GM18498 (cell line): ENCODE results near the gene RTBDN.
"Not testable (repeated sequence)": the region's sequence is repeated elsewhere in the genome, so short reads cannot be mapped to it uniquely, and the experiment has no call there.

Experiments
- ATAC-seq: cut with Tn5 transposase; IDR thresholded peaks from one replicate; pipeline ENCODE4 v1.9.1; 2021; ENCODE audit warnings: mild to moderate bottlenecking, moderate library complexity; ENCODE audit not compliant: unreplicated experiment

RTBDN gene

GRCh38 chr19:12858041-12858928 is 23.9 kb upstream of the RTBDN start:
- ATAC-seq: no peak

- ATAC-seq: no peak
Measured at GRCh38 chr19:12856653-12857052, 22.3 kb upstream of the RTBDN start.

DNA sequence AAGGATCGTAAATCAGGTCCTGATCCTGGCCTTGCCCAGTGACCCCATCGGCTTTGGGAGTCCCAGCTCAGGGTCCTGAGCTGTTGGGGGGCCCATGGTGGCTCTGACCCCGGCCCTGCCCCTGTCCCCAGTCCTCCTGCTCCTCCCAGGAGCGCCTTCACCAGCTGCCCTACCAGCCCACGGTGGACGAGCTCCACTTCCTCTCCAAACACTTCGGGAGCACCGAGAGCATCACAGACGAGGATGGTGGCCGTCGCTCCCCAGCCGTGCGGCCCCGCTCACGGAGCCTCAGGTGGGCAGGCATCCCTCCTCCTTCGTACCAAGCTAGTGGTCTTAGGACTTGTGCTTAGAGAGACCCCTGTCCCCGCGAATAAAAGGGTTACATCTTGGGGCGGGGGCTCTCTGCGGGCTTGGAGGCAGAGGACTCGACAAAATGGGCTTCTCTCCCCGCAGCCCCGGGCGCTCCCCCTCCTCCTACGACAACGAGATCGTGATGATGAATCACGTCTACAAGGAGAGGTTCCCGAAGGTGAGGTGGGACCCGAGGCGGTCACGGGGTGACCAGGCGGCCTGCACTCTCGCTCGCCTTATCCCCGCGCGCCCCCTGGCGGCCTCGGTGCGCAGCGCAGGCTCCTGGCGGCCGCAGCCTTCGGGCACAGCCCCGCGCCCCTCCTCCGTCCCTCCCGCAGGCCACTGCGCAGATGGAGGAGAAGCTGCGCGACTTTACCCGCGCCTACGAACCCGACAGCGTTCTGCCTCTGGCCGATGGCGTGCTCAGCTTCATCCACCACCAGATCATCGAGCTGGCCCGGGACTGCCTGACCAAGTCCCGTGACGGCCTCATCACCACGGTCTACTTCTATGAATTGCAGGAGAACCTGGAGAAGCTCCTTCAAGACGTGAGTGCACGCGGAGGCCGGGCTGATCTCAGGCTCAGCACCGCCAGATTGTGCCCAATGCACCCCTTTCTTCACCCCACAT is 13.1 kb upstream of the RTBDN start:
- peak; percentile 69 for ATAC-seq

DNA sequence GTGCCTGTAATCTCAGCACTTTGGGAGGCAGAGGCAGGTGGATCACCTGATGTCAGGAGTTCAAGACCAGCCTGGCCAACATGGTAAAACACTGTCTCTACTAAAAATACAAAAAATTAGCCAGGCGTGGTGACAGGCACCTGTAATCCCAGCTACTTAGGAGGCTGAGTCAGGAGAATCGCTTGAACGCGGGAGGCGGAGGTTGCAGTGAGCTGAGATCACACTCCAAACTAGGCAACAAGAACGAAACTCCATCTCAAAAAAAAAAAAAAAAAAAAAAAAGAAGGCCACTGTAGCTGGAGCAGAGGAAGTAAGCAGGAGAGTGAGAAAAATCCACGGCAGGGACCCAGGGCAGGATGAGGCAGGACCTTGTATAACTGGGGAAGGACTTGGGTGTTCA is 12.2 kb upstream of the RTBDN start:
- ATAC-seq: not testable (repeated sequence)

DNA sequence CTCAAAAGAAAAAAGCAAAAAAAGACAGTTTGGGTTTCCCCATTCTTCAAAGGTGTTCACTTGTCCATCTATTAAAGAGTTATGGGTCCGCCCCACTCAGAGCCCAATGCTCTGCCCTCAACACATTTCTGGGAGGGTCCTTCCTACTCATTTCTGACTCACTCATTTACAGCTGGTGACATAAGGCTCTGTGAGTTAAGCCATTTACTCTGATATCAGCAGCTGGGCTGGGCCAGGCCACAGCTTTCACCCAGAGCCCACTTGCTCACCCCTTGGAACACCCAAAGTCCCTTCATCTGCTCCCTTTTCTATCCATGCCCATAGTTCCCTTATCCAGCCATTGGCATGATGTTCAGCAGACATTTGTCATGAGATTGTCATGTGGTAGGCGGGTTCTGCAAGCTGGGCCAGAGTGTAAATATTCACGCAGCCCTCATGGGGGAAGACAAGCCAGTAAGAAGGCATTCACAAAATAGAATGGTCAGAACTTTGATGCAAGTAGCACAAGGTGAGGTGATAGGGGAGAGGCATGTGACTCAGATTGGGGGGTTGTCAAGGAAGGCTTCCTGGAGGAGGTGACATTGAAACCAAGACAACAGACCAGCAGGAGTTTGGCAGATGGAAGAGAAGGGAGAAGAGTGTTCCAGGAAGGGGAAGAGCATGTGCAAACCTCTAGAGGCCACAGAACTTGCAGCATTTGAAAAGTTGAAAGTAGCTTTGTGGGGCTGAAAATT is 9.8 kb upstream of the RTBDN start:
- ATAC-seq: no peak

DNA sequence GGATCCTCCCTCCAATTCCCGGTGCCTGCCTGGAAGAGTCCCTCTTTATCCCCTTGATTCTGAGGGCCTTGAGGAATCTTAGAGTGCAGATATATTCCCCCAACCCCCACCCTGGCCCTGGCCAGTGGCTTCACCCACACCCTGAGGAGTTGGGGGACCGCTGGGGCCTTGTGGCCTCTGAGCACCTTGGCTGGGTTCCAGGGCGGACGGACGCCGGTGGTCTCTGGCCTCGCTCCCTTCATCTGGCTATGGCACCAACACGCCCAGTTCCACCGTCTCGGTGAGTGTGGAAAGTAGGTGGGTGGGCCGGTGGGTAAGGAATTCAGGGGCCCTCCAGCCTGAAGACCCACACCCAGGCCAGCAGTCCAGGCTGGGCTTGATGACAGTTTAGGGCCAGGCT is 8.9 kb upstream of the RTBDN start:
- no peak for ATAC-seq

DNA sequence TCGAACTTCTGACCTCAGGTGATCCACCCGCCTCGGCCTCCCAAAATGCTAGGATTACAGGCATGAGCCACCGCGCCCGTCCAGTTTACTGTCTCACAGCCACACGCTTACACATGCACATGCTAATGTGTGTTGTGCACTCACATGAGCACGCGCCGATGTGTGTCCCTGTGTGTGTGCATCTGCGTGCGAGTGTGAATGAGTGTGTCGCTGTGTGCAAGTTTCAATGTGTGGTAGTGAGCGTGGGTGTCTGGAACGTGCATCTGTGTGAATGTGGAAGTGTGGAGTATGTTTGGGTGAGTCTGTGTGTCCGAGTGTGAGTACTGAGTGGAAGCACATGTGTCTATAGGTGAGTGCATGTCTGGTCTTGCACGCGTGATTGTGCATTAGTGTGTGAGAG is 8.1 kb upstream of the RTBDN start:
- no peak for ATAC-seq

DNA sequence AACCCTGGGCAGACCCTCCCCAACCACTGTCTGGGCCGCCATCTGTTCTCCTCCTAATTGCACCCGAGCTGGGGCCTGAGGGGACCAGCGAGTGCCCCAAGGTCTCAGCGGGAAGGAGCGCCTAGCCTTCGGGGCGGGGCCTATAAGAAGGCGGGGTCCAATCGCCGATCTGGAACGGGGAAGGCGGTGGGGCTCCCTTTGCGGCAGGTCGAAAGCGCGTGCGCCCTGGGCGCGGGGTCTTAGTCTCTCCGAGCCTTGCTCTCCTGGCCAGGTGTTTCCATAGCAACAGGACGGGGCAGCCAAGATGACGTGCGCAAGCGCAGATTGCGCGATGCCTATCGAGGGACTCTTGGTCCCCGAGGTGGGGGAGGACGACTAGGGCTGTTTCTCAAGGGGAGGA is 6.7 kb upstream of the RTBDN start:
- ATAC-seq: no peak

DNA sequence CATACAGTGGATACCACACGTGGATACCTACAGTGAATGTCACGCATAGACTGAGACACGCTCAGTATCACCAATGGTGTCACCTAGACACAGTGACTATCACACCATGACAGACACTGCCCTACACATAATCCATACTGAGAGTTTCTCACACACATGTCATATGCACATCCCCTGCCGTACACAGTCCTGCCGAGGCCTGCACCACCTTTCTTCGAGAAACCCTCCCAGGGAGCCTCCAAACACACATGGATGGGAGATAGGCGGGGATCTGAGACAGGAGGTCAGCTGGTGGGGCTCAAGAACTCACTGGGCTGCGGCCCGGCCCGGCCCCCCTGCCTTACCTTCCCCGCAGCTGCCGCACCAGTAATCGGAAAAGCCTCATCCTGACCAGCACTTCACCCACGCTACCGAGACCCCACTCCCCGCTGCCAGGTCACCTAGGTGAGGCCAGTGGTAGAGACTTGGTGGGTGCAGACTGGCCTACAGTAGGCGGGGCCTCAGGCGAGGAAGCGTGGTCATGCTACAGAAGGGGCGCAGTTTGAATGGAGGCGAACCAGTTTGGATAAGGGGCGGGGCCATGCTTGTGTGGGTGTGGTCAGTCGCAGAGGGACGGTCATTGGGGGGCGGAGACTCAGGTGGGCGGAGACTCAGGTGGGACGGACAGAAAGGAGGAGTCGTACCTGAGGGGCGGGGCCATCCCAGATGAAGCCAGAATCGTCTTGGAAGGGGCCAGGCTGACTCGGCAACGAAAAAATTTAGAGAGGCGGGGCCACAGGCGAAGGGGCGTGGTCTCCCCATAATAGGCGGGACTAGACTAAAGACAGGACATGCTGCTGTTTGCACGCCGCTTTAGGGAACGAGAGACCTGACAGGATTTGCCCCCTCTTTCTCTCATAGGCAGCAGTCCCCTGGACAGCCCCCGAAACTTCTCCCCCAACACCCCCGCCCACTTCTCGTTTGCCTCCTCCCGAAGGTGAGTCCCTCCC is 6.0 kb upstream of the RTBDN start:
- ATAC-seq: no peak

DNA sequence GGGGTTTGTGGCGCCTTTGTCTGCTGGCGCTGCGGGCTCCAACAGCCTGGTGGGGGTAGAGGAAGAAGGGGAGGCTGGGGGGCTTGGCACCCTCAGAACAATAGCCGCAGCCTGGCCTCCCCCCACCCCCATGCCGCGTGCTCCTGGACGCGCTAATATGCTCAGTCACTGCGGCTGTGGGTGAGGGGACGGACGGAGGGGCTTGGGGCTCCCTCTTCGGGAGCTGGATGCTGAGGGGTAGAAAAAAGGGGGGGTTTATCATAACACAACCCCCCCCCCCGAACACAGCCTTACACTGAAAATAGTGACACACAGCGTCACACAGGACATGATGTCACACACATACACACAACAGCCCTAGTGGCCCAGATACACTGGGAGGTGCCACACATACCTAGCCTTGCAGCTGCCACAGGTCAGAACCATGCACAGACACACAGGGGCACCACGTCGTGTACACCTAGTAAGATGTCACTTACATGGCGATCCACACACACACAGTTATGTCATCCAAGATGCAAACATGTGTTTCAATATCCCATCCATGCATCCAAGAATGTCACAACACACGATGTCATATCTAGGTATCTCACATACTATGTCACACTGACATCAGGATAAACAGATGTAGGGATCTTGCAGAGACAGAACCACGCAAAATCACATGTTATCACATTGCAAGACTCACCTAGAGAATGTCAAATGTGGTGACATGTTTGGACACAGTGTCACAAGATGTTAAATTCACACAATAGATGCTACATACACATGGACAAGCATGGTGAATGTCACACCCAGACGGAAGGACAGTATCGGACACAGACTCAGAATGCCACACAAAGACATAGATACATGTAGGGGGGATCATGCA is 4.7 kb upstream of the RTBDN start:
- no peak for ATAC-seq

- no peak for ATAC-seq
Measured at GRCh38 chr19:12838182-12838885, 4.0 kb upstream of the RTBDN start, which contains the start of gene MAST1. Gene MAST1 (plus strand): TSS chr19:12838515. CDS start chr19:12838573, 58 bp downstream.

DNA sequence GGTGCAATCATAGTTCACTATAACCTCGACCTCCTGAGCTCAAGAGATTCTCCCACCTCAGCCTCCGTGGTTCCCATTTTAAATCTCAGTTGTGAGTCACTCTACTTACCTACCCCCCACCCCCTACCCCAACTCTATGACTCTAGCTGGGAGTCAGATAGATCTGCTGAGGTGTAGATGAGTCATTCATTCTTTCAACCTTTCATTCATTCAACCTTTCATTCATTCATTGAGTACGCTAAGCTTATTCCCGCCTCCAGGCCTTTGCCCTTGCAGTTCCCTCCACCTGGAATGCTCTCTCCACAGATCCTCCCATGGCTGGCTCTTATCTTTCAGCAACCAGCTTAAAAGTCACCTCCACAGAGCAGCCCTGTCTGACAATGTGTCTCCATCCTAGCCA is 2.8 kb upstream of the RTBDN start:
- ATAC-seq: no peak

- ATAC-seq: no peak
Measured at GRCh38 chr19:12836529-12836863, 2.1 kb upstream of the RTBDN start.

- no peak for ATAC-seq
Measured at GRCh38 chr19:12834976-12835757, 788 bp upstream of the RTBDN start.

GRCh38 chr19:12833738-12834565 is 427 bp downstream of the RTBDN start:
- no peak for ATAC-seq

DNA sequence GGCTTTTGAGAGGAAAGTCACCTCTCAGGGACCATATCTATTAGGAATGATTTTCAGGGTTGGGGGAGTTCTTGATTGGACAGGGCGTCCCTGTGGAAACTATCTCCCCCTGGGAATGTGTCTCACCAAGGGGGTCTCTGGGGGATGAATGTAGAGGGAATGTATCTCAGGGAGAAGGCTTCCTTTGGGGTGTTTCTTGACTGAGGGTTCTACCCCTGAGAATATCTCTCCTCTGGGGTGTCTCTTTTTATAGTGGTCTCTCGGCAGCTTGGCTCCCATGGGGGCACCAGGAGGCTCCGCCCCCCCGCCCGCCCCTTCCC is 1.0 kb downstream of the RTBDN start:
- ATAC-seq: no peak

DNA sequence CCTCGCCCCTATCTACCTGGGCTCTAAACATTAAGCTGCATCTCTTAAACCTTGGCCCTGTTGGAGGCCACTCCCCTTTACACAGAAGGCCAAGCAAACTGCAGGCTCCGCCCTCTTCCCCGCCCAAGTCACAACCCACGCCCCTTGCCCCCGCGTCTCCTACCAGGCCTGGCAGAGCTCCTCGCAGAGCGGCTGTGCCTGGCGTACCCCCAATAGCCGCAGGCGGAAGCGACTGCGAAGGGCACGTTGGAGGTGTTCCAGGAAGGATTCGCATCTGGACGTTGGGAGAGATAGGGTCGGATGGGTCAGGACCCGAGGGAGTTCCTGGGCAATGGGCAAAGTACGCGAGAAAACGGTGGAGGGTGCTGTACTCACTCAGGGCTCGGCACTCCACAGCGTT is 5.9 kb downstream of the RTBDN start:
- no peak for ATAC-seq
